NCI-H460 (cell line): ENCODE measurements around the gene SPOP. TPM values are rescaled to one million over a fixed set of nuclear protein-coding genes. Genes with fewer than 3 reads are reported as not detected.

Experiments
- DNase-seq: peaks from one replicate; pipeline ENCODE4 v3.0.0-alpha.2; 2016; ENCODE audit warnings: low read depth; ENCODE audit errors: extremely low read depth
- total RNA-seq: library from RNA; depleted of rRNA; stranded (reverse); fragments of >200 nt; shearing (Covaris generic); gene quantifications from 2 replicates; pipeline ENCODE4 v1.2.3, GENCODE V29; 2014

The SPOP gene
- total RNA-seq, 1 experiment from 2014 or later = 51.0 TPM

DNA sequence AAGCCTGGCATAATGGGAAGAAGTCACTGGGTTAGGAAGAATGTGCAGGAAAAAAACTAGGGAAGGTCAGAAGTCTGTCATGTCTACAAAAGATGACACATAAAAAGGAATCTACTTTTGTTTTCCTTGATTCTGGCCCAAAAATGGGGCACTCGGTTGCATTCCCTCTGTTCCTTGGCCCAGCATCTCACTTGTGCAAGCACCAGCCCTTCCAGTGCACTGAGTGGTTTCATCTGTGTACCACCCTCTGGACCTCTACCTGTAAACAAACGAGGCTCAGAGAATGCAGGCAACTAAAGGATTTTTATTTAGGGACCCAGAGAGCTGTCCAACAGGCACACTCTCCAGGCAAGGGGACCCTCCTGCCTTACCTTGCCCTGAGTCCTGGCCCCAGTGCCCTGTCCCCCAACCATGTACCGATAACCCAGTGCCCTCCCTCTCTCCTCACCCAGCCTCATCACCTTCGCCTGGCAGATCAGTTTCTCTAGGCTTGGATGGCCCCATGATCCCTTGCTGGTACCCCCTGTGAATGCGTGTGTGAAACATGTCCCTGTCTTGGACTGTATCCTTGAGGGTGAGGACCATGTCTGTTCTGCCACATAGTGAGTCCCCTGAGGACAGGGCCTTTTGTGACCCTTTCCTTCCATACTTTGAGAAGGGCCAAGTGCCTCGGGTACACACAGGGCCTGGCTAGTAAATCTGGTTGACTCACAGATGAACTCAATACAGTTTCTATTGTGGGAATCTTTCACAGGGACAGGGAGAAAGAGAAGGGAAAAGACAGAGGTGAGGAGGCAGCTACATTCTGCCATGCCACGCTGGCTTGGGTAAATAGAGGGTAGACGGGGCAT, 88.9 kb downstream of the SPOP start:
- no peak for DNase-seq

DNA sequence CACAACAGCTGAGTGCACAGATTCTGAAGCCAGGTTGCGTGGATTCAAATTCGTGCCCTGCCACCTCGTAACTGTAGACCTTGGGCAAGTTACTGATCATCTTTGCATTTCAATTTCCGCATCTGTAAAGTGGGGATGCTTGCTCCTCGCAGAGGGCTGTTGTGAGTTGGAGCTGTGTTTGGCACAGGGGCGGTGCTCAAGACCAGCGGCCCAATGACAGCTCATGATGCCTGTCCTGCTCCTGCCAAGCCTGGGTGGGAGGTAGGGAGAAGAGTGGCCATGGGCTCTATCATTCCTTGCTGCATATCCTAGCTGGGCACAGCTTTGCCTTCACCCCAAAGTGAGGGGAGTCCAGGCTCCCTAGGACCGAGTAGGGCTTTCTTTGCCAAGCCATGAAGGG, 89.6 kb downstream of the SPOP start:
- no peak for DNase-seq

DNA sequence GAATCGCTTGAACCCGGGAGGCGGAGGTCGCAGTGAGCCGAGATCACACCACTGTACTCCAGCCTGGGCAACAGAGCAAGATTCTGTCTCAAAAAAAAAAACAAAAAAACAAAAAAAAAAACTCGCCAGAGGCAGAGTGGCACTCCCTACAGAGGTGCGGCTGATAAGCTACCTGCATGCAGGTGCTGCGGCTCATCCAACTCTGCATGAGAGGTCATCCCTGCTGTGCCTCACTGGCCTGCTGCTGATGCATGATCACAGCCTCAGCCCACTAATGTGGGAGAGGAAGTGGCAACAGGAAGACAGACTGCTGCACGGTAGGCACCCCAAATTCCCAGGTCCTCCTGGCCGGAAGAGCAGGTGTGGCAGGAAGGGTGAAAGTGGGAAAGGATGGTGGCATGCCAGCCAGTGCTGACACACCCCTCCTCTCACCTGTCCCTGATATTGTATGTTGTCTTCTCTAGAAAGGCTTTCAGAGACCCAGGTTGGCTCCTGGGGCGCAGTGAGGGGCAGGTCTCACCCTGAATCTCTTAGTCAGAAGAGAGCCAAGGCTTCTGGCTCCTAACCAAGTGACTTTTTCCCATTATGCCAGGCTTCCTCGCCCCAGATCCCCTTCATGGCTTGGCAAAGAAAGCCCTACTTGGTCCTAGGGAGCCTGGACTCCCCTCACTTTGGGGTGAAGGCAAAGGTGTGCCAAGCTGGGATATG, 90.4 kb downstream of the SPOP start:
- DNase-seq = no peak

DNA sequence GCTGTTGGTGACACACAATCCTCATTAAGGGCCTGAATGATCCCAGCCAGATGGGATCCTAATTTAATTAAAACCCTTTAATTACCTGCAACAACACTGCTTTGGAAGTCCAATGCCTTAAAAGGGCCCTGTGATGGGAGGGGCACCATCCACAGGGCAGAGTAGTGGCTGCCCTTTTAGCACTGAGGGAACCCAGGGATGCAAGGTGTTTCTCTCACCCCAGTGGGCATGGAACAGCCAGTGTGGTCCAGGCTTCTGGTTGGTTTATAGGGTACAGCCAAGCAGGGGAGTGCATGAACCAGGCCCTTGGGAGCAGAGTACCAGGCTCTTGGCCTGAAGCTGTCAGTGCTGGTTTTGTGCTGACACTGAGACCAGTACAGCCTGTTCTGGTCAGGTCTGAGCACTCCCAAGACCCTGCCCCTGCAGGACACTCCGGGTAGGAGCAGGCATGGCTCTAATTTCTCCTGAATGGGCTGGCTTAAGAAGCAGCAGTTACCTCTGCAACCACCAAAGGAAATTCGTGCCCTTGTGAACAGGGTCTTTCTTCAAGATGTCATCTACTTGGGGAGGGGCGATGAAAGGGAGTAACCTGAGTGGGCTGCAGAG, 92.4 kb downstream of the SPOP start:
- no peak for DNase-seq

DNA sequence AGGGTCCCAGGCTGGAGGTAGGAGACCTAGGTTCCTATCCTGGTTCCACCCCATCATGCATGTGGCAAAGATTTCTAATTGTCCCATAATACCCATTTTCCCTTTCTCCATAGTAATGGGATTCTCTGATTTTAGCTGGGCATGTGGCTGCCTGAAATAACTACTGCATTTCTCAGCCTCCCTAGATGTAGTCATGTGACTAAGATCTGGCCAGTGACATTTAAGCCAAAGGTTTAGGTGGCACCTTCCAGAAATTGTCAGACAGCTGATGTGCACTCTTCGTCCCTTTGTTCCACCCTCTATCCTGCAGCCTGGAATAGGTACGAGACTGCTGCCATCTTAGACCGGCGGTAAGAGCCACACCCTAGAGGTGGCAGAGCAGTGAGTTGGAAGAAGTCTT, 94.0 kb downstream of the SPOP start:
- DNase-seq = no peak

DNA sequence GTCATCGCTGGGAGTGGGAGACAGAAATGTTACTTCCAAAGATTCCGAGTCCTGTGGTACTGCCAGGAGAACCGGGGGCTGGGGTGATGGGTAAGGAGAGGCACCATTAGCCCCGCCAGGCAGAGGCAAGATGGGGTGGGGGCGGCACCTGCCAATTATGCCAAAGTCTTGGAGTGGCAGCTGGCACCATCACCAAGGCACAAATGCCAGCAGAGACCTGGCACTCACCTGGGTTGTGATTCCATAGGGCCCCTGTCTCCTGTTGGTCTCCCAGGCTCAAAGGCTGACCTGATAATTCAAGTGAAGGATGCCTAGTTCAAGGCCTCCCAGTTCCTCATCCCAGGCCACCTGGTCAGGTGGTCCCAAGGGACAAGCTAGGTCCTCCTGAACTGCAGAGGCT, 94.7 kb downstream of the SPOP start:
- no peak for DNase-seq

DNA sequence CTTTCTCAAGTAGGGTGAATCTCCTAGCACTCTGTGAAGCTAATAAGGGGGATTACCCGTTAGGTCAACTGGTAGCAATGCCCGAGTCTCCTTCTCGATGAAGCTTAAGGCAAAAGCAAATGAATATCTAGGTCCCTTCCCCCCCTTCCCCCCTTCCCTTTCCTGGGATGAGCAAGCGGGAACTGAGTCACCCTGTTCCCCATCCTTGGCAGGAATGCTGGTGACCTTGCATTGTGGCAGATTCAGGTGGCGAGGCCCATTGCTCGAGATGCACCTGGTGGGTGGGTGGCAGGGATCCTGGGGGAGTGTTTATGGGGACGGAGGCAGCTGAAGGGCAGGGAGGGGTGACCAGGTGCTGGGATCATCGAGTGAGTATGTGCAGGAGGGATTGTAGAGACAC, 95.1 kb downstream of the SPOP start:
- DNase-seq = no peak

DNA sequence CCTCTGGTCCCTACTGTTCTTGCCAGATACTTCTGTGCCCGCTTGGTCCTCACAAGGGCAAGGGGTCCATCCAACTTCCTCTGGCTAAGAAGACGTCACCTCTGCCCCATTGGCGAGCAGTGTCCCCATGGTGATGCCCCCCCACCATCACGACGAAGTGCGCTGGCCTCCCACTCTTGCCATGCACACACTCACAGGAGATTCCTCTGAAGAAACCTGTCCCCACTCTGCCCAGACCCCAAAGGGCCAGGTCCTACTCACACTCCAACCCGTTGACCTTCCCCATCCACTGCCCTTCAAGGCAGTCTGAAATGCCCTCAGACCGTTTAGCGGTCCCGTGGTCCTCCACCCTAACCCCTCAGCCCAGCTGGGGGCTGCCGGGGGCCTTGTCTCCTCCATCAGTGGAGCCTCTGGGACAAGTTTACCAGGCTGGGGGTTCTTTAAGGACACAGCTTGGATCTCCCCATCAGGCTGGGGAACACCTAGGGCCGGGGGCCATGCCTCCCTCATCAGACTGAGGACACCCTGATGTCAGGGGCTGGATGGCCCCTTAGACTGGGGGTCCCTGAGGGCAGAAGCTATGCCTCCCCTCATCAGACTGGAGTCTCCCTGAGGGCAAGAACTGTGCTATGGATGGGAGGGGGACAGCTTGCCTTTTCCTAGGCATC, 95.7 kb downstream of the SPOP start:
- no peak for DNase-seq

DNA sequence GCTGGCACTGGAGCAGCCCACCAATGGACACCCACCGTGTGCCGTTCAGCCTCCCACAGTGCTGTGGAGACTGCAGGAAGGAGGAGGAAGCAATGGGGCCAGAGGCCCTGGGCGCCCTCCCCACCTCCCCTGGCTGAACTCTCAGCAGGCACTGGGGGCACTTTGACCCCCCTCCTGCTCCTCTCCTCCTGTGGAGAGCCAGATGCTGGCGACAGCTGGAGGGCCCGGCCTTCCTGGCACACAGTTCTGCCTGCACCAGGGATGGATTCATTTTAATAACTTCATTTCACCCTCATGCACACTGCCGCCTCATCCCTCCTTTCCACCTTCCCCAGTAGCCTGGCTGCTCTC, 96.3 kb downstream of the SPOP start:
- DNase-seq = no peak

DNA sequence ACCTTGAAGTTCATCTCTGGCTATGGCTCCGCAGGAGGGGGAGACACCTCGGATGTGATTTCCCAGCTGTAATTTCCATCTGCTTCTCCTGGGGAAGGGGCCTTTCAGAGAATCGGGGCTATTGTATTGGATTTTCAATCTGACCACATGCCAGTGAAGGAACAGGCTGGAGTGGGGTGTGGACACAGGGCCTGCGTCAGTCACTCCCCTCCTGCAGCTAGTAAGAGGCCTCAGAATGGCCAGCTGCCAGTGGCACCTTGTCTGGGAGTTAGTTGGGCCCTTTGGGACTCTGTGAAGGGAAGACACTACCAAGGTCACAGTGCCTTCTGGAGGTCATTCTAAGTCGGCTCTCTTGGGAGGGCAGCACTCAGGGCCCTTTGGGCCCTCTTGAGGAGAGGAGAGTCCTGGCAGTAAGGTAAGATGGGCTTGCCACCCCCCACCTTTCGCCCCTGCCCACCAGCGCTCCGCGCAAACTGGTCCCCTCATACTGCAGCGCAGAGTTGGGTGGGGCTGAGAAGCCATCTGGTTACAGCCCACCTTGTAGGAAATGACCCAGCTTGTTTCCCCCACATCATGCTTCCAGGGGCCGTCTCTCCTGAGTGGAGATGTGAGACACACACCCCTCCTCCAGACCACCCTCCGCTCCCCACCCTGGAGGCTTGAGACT, 96.8 kb downstream of the SPOP start:
- no peak for DNase-seq

DNA sequence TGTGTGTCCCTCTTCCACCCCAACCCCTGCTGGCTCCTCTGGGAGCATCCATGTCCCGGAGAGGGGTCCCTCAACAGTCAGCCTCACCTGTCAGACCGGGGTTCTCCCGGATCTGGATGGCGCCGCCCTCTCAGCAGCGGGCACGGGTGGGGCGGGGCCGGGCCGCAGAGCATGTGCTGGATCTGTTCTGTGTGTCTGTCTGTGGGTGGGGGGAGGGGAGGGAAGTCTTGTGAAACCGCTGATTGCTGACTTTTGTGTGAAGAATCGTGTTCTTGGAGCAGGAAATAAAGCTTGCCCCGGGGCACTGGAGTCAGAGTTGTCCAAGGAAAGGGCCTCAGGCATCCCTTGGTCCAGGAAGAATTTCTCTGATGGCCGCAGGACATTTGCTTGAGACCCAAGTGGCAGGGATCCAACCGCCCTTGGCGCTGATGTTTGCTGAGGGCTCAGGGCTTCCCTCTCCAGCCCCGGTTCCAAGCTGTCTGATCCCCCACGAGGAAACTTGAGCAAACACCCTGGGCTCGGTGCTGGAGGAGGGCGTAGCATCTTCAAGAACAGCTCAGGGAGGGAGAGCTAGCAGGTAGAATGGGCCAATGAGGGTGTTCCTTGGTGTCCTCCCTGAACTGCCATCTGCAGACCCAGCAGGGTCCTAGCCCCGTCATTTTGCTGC, 97.7 kb downstream of the SPOP start:
- DNase-seq = no peak

DNA sequence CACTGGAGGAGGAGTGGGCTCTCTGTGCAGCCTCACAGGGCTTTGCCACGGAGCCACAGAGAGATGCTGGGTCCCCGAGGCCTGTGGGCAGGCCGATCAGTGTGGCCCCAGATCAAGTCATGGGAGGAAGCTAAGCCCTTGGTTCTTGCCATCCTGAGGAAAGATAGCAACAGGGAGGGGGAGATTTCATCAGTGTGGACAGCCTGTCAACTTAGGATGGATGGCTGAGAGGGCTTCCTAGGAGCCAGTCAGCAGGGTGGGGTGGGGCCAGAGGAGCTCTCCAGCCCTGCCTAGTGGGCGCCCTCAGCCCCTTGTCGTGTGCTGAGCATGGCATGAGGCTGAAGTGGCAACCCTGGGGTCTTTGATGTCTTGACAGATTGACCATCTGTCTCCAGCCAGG, 98.4 kb downstream of the SPOP start:
- DNase-seq = no peak

DNA sequence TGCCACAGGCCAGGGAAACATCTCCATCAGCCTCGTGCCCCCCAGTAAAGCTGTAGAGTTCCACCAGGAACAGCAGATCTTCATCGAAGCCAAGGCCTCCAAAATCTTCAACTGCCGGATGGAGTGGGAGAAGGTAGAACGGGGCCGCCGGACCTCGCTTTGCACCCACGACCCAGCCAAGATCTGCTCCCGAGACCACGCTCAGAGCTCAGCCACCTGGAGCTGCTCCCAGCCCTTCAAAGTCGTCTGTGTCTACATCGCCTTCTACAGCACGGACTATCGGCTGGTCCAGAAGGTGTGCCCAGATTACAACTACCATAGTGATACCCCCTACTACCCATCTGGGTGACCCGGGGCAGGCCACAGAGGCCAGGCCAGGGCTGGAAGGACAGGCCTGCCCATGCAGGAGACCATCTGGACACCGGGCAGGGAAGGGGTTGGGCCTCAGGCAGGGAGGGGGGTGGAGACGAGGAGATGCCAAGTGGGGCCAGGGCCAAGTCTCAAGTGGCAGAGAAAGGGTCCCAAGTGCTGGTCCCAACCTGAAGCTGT, 98.9 kb downstream of the SPOP start:
- DNase-seq = no peak

DNA sequence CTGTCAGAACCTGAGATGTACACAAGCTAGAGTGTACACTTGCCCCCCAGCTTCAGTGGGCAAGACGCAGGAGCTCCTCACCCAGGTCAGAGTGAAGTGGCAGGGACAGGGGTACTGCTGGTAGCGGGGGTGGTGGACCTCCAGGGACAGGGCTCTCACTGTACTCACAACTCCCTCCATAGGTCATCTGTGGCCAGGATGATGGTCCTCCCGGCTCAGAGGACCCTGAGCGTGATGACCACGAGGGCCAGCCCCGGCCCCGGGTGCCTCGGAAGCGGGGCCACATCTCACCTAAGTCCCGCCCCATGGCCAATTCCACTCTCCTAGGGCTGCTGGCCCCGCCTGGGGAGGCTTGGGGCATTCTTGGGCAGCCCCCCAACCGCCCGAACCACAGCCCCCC, 99.5 kb downstream of the SPOP start:
- no peak for DNase-seq

DNA sequence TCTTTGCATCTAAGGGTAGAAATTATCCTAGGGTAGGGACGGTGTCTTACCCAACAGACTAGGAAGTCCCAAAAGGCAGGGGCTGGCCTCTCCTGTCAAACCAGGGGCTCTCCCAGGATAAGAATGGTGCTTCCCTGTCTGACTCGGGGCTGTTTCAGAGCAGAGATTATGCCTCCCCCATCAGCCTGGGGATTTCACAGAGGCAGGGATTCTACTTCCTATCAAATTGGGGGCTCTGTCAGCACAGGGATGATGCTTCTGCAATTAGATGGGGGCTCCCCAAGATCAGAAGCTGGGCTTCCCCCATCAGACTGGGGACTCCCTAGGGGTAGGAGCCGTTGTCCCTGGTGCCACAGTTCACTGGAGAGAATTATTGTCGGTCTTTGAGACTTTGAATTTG, 99.9 kb downstream of the SPOP start:
- no peak for DNase-seq

DNA sequence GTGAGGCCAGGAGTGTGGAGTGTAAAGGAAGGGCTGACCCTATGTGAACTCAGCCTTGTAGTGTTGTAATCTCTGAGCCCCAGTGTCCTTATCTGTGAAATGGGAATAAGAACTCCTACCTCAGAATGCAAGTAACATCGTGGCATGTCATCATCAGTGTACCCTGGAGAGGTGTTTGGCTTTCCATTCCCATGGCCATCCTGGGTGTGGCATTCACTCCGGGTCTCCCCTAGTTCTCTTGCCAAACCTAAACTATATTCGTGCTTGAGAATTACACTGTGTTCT, 100.3 kb downstream of the SPOP start:
- DNase-seq = no peak

DNA sequence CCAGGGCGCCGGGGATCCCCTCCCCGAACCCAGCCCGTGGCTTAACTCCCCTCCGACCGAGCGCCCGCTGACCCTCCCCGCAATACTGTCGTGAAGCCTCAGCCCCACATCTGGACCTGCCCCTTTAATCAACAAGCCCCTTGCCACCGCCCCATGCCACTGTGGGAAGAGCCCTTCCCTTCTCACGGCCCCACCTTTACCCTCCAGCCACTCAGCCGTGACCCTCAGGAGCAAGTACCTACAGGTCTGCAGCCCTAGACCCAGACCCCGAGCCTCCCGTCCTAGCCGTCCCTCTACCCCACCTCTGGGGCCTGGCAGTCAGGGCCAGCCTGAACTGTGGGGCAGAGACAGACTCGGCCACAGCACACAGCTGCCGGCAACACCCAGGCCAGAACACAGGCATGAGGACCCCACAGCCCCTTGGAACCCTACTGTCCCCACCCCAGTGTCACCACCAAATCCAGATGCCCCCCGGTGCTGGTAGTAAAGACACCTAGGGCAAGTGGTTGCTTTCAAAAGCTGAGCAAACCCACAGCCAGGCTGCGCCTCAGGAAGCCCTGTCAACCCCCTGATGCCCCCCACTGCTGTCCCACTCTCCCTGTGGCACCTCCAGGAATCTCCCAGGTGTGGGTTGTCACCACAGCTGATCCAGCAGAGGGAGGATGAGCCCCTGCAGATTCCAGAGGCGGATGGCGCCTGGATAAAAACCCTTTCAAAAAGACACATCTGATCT, 100.8 kb downstream of the SPOP start:
- no peak for DNase-seq

DNA sequence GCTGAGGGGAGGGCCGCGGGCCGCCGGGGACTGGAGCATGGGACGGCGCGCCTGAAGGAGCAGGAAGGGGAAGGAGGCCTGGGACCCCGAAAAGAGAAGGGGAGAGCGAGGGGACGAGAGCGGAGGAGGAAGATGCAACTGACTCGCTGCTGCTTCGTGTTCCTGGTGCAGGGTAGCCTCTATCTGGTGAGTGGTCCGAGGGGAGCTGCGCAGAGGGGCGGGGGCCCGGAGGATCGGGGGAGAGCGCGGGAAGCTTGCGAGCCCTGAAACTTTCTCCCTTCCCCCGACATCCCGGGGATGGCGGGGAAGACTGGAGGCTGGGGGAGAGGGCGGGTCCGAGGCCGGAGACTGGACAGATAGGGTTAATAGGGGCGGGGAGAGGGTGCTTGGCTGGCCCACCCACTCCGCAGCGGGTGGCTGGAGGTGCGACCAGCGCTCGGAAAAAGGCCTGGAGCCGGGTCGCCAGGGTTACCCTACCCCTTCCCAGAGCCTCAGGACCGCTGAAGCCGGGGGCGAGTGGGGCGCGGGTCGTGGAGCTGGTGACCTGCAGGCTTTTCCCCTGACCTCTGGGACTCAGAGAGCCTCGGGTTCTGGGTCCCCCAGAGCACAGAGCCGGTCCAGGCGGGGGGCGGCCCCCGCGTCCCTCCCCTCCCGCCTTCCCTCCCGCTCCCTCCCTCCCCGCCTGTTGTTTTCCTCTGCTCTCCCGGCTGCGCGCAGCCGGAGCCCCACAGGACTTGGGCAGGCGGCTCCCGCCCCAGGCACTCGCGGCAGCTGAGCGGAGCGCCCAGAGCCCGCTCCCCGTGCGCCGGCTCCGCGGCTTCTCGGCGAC, 101.6 kb downstream of the SPOP start:
- DNase-seq = no peak

DNA sequence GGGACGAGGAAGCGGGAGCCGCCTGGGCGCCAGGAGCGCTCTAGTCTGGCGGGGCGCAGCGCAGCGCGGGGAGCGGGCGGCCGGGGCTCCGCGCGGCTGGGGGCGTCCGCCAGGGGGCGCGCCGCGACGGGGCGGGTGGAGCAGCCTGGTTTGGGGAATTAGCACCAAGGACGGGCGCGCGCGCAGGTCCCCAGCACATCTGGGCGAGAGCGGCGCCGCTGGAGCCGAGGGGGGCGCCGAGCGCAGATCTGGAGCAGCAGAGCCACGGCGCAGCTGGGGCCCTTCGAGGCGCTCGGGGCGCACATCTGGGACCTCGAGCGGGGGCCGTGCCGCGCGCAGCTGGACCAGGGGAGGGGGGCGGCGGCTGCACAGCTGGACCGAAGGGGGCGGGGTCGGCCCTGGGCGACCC, 102.2 kb downstream of the SPOP start, which contains the start of gene NXPH3:
Gene NXPH3, plus strand, starts transcription at position 193 of the 409 bp plus-strand sequence. CDS start 349 bp downstream, outside the sequence.
- DNase-seq = no peak
